Left colon (tissue), 2 donors: ENCODE results near the gene BAHD1. TPM values are rescaled to one million over a fixed set of nuclear protein-coding genes. Genes with fewer than 3 reads are reported as not detected.

Experiments
- ATAC-seq: fragments of 200-7000 bp; cut with Tn5 transposase; one replicate; pipeline ENCODE4 v1.9.1; 2020; ENCODE audit warnings: mild to moderate bottlenecking, moderate library complexity
- DNase-seq, 2 donors: peaks; one replicate each; pipeline ENCODE4 v3.0.0-alpha.2; 2020
- intact Hi-C, 2 donors: fragments of 100-400 bp; cut with DNase I in 1 of 2; cut with micrococcal nuclease in 1 of 2; formaldehyde crosslinking; loops; one replicate each; pipeline versions ENCODE4 v1.11.2 to v1.14.0; 2022; cut with DNase I, micrococcal nuclease
- long read RNA-seq: library from polyadenylated mRNA; unstranded; transcript quantifications from one replicate; pipeline ENCODE4 v2.0.0, GENCODE V29; 2021
- total RNA-seq, 2 donors: library from RNA; stranded (reverse); fragmentation: NEBNext Ultra II Directional; extraction: Animal tissue kit (Norgen Biotek cat#: 25700); gene quantifications; one replicate each; pipeline ENCODE4 v1.2.1, GENCODE V29; 2021
- donor health status: DM: no; HTN: no; CAD: no.
- donor health status: DM: yes; HTN: yes; CAD: no.

BAHD1 gene
- total RNA-seq, result 10 to 100 TPM; 20.9 to 27.2 TPM
- long read RNA-seq, full-length matches to known transcripts, result 1 of 14 reads
- long read RNA-seq, partial matches to known transcripts, result 3 of 14 reads
- long read RNA-seq, other reads (novel, unspliced or antisense), result 10 of 14 reads

DNA sequence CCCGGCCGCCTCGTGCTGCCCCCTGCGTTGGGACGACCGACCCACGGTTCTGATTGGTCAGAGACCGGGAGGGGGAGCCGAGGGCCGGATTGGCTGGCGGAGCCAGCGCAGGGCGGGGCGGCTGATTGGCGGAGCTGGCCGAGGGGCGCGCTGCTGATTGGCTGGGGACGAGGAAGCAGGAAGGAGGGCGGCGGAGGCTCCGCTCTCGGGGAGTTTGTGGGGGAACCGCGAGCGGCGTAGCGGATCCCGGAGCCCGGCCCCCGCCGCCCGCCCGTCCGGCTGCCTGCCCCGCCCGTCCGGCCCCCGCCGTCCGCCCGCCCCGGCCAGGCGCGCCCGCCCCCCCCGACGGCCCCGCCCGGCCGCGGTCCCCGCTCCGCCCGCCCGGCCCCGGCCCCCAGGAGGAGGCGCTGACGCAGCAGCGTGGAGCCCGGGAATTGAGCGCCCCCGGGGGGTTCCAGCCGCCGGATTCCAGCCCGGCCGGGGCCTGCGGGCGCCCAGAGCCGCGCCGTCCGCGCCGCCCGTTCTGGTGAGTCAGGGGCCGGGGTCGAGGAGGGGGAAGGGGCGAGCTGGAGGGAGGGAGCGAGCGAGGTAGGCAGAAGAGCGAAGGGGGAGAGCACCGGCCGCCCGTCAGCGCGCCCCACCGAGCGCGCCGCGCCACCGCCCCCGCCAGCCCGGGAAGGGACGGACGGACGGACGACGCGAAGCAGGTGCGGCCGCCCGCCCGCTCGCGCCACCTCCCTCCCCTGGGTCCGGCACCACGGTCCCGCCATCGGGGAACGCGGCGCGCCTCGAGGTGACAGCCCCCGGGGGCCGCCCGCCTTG, at the start of gene BAHD1:
Gene BAHD1 (plus strand): TSS at position 211 of the 822 bp plus-strand sequence. CDS start 17,512 bp downstream, outside the sequence.
- peak; percentile 75 for ATAC-seq
- intact Hi-C loops, result no loop called here
- DNase-seq, result peak; percentile 98

DNA sequence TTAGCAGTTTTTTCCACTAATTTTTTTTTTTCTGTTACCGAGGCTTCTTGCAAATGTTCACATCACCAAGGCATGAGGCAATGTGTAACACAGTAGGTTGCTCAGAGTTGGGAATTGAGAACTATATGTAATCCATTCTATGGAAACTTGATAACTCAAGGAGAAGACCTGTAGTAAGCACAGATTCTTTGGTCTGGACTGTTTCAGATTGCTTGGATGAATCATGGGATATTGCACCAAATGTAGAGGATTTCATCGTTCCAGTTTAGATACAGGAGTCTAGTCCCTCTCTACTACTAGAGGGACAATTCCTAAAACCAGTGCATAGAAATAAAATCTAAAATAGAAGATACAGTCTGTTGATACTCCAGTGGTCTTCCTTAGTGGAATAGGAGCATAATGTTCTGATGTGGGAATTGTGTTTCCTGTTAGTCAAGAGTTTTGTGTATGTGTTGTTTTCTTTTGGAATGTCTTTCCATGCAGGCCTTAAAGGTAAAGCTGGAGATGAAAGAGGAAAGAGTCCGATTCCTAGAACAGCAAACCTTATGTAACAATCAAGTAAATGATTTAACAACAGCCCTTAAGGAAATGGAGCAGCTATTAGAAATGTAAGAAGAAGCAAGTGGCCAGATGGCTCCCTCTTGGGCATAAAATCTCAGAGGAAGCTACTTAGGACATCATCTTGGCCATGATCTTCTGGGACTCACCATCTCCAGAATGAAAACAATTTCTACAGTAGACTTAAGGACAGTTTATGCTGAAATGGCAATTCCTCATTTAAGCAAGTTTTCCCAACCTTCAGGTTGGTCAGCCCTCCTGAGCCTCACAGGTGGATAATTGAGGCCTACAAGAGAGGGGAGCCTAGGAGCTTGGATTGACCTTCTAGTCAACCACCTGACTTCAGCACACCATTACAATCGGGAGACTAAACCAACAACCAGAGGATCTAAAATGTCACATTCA, 47.5 kb upstream of the BAHD1 start:
- ATAC-seq (peak; percentile 83), DNase-seq (no peak)
- intact Hi-C loops, result no loop called here

DNA sequence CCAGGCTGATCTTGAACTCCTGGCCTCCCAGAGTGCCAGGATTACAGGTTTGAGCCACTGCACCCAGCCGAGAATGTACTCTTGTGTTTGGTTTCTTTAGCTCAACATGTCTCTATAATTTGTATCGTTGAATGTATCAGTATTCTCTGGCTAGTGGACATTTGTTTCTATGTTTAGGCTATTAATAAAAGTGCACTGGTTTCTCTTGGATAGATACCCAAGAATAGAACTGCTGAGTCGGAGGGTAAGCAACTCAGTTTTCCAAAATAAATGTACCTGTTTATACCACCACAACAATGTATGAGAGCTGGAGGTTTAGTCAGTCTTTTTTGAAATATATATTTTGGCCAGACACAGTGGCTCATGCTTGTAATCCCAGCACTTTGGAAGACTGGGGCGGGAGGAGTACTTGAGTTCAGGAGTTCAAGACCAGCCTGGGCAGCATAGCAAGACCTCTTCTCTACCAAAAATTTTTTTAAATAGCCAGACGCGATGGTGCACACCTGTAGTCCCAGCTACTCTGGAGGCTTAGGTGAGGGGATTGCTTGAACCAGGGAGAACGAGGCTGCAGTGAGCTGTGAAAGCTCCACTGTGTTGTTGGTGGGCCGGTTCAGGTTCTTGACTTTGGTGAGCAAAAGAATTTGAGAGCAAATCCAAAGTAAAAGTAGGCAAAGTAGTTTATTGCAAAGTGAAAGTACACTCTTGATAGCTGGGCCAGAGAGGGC, 42.9 kb upstream of the BAHD1 start:
- intact Hi-C loops, result no loop called here
- ATAC-seq (no peak), DNase-seq (no peak)

DNA sequence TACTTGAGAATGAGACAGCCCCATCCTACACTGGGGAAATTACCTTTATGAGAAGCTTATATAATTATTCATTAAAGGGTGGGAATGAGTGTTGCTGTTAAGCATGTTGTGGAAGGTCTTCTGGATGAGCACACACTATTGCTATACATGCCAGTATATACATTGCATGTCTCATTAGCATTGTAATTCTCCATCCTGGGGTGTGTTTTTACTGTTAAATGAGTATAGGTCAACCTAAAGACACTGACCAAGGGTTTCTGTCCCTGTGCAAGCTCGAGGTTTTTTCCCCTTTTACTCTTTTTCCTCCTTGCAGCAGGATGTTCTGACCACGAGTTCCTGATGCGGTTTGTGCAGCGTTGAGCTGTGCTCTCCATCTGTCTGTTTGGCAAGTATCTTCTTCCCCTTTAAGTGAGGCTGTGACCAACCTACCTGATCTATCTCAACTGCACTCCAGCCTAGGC, 42.3 kb upstream of the BAHD1 start:
- intact Hi-C loops, result no loop called here
- DNase-seq (peak in 1 of 2 donors; percentile 41), ATAC-seq (no peak)

- DNase-seq, result no peak
- no peak for ATAC-seq
- intact Hi-C loops, result no loop called here
Measured at GRCh38 chr15:40399370-40399769, 41.4 kb upstream of the BAHD1 start.

DNA sequence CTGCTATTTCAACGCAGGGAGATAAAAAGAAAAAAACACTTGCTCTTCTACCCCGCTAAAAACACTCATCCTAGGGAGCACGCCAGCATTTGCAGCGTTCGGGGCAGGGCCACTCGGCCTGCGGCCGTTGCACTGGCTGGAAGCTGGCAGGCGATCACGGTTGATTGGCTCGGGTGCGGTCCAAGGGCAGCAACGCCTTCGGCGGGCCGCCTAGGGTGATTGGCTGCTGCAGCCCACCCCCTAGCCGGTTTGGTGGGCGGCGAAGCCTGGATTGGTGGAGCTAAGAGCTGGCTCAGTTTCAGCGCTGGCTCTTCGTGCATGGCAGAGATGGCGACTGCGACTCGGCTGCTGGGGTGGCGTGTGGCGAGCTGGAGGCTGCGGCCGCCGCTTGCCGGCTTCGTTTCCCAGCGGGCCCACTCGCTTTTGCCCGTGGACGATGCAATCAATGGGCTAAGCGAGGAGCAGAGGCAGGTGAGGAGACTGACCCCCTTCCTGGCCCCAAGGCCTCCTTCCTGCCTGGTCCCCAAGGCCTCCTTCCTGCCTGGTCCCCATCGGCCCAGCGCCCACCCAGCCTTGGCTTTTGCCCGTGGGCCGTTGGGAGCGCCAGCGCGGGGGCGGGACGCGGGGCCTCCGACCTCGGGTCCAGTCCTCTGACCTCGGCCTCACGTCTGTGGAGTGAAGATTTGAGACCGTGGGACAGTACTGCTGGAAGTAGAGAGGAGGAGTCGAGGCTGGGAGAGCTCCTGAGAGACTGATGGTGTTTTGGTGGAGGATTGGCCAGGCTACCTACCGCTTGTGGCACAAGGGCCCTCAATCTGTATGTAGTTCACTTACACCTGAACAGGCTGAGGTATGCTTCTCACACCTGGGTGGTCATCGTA, 35.0 kb upstream of the BAHD1 start, which contains the start of gene IVD:
Gene IVD (plus strand): TSS at position 295 of the 881 bp plus-strand sequence. CDS start 33 bp downstream, at position 328.
- DNase-seq (peak; percentile 94 to 97), ATAC-seq (peak; percentile 99)
- intact Hi-C loops, result no loop called here

GRCh38 chr15:40407330-40407990, 33.3 kb upstream of the BAHD1 start:
- ATAC-seq, result no peak
- DNase-seq, result no peak
- intact Hi-C loops, result no loop called here

DNA sequence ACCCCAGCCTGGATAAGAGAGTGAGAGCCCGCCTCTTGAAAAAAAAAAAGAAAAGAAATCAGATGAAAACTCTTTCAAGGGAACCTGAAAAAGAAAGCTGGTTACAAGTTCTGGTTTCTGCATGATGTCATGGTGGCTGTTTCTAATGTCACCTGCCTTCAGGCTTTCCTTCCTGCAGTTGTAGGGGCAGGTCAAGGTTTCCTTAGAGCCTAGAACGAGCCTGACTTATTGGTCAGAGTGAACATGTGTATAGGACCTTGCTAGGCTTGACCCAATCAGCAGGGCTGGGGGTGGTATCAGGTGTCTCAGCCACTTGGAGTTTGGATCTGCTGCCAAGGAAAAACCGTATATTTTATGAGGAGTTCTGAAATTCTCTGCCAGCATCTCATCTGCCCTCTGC, 31.4 kb upstream of the BAHD1 start:
- DNase-seq (no peak), ATAC-seq (no peak)
- intact Hi-C loops, result no loop called here

GRCh38 chr15:40410476-40410875, 30.3 kb upstream of the BAHD1 start:
- DNase-seq, result no peak
- ATAC-seq, result no peak
- intact Hi-C loops, result loop anchor here in 1 of 2 donors (10.0 kb wide), 1 partner anchor 46 kb away; no protein-coding TSS in a partner anchor

- DNase-seq (peak; percentile 70 to 77), ATAC-seq (peak; percentile 98)
- intact Hi-C loops, result loop anchor here in 1 of 2 donors (10.0 kb wide), 1 partner anchor 47 kb away; no protein-coding TSS in a partner anchor
Measured at GRCh38 chr15:40412095-40412759, 28.5 kb upstream of the BAHD1 start.

DNA sequence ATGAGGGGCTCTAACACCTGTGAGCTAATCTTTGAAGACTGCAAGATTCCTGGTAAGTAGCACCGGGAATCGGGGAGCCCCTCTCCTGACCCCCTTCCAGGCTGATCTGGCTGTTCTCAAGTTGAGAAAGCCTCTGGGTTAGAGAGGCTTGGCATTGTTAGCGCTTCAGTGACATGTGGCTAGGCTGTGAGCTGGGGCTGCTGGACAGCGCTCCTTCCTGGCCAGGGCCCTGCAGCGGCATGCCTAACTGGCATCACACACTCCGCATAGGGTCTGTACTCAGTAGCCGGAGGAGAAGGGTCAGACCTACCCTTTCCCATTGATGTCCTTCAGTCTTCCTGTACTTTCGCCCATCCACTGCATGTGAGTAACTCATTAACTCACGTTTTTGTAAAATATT, 27.7 kb upstream of the BAHD1 start:
- intact Hi-C loops, result loop anchor here in 1 of 2 donors (10.0 kb wide), 1 partner anchor 48 kb away; no protein-coding TSS in a partner anchor
- no peak for DNase-seq
- no peak for ATAC-seq

DNA sequence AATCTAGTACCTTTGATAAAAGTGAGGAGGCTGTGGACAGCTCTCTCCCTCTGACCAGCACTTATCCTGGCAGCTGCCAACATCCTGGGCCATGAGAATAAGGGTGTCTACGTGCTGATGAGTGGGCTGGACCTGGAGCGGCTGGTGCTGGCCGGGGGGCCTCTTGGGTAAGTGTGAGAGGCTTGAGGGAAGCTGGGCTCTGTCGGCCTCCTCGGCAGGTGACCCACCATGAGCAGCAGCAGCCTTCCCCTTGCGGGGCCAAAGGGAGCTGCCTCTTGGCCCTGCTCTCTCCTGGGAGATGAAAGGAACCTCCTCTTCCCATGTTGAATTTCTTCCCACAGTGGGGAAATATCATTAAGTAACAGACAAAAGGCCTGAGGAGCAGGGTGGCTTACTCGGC, 25.9 kb upstream of the BAHD1 start:
- no peak for DNase-seq
- no peak for ATAC-seq
- intact Hi-C loops, result loop anchor here in 1 of 2 donors (10.0 kb wide), 1 partner anchor 50 kb away; no protein-coding TSS in a partner anchor

- no peak for ATAC-seq
- intact Hi-C loops, result loop anchor here in 1 of 2 donors (10.0 kb wide), 1 partner anchor 50 kb away; no protein-coding TSS in a partner anchor
- DNase-seq, result no peak
Measured at GRCh38 chr15:40415226-40415625, 25.5 kb upstream of the BAHD1 start.

GRCh38 chr15:40416056-40416455, 24.7 kb upstream of the BAHD1 start:
- ATAC-seq (no peak), DNase-seq (no peak)
- intact Hi-C loops, result loop anchor here in 1 of 2 donors (10.0 kb wide), 1 partner anchor 51 kb away; no protein-coding TSS in a partner anchor

DNA sequence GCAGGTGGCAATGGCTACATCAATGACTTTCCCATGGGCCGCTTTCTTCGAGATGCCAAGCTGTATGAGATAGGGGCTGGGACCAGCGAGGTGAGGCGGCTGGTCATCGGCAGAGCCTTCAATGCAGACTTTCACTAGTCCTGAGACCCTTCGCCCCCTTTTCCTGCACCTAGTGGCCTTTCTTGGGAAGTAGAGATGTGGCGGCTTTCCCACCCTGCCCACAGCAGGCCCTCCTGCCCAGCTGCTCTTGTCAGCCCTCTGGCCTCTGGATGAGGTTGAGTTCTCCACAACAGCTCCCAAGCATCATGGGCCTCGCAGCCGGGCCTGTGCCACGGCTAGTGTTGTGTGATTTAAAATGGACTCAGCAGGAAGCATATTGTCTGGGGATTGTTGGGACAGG, 22.6 kb upstream of the BAHD1 start:
- DNase-seq (no peak), ATAC-seq (no peak)
- intact Hi-C loops, result loop anchor here in 1 of 2 donors (10.0 kb wide), 1 partner anchor 53 kb away; no protein-coding TSS in a partner anchor
